CD4-positive, alpha-beta memory T cell (primary cell): ENCODE measurements around the gene DCLK2. TPM values are rescaled to one million over a fixed set of nuclear protein-coding genes. Genes with fewer than 3 reads are reported as not detected.
A peak's percentile ranks its signal among the peaks of the same experiment; 100 is the strongest.

Source experiments
- CTCF ChIA-PET: fragments of 350-600 bp; sonication (Branson Sonifier 250); formaldehyde crosslinking; loops from one replicate; lab custom pipeline; 2021; ENCODE audit warnings: inconsistent platforms; ENCODE audit not compliant: partially characterized antibody; lab: Charles Lee
- POLR2A ChIA-PET: fragments of 350-600 bp; sonication (Branson Sonifier 250); formaldehyde crosslinking; loops from one replicate; lab custom pipeline; 2021; ENCODE audit not compliant: partially characterized antibody; lab: Charles Lee
- DNase-seq, 5 donors: peaks; one replicate each; pipeline versions ENCODE4 v3.0.0 to v3.0.0-alpha.2; 2020 to 2022; ENCODE audit warnings: mixed read lengths in 1 of 5
- H3K27ac ChIP-seq: one replicate; pipeline ENCODE4 v1.7.0; 2013; ENCODE audit warnings: low read depth, low read length
- H3K27me3 ChIP-seq: 2 replicates; pipeline ENCODE4 v1.7.0; 2013; ENCODE audit warnings: mild to moderate bottlenecking, low read length, moderate library complexity; ENCODE audit not compliant: insufficient read depth
- H3K36me3 ChIP-seq: 2 replicates; pipeline ENCODE4 v1.7.0; 2013; ENCODE audit warnings: mild to moderate bottlenecking, low read length, moderate library complexity; ENCODE audit not compliant: insufficient read depth
- H3K4me1 ChIP-seq: 2 replicates; pipeline ENCODE4 v1.7.0; 2013; ENCODE audit warnings: mild to moderate bottlenecking, low read length, moderate library complexity; ENCODE audit not compliant: insufficient read depth
- H3K4me3 ChIP-seq, 2 donors: one replicate each; pipeline ENCODE4 v1.7.0; 2013; ENCODE audit warnings: low read length in 2 of 2, mild to moderate bottlenecking in 1 of 2
- H3K9me3 ChIP-seq, 2 donors: one replicate each; pipeline ENCODE4 v1.7.0; 2013; ENCODE audit warnings: low read length in 2 of 2, control low read depth in 1 of 2; ENCODE audit not compliant: control insufficient read depth in 1 of 2
- H3K27ac Mint-ChIP-seq, 7 donors: one replicate each; pipeline ENCODE4 v1.8.0; 2020 to 2021; ENCODE audit warnings: mixed read lengths in 7 of 7, mild to moderate bottlenecking in 6 of 7, inconsistent platforms in 3 of 7, moderate library complexity in 3 of 7
- H3K27me3 Mint-ChIP-seq, 2 donors: one replicate each; pipeline ENCODE4 v1.8.0; 2020 to 2021; ENCODE audit warnings: mixed read lengths in 2 of 2
- H3K36me3 Mint-ChIP-seq, 2 donors: one replicate each; pipeline ENCODE4 v1.8.0; 2020 to 2021; ENCODE audit warnings: mixed read lengths in 2 of 2, inconsistent platforms in 1 of 2, mild to moderate bottlenecking in 1 of 2
- H3K4me1 Mint-ChIP-seq, 4 donors: one replicate each; pipeline ENCODE4 v1.8.0; 2020 to 2021; ENCODE audit warnings: mixed read lengths in 4 of 4, mild to moderate bottlenecking in 1 of 4
- H3K4me3 Mint-ChIP-seq, 8 donors: one replicate each; pipeline ENCODE4 v1.8.0; 2020 to 2021; ENCODE audit warnings: mixed read lengths in 8 of 8, mild to moderate bottlenecking in 7 of 8, moderate library complexity in 6 of 8, inconsistent platforms in 3 of 8
- H3K9me3 Mint-ChIP-seq, 8 donors: one replicate each; pipeline ENCODE4 v1.8.0; 2020 to 2021; ENCODE audit warnings: mixed read lengths in 8 of 8, mild to moderate bottlenecking in 5 of 8, inconsistent platforms in 3 of 8, moderate library complexity in 1 of 8
- intact Hi-C: fragments of 100-400 bp; cut with micrococcal nuclease; formaldehyde crosslinking; loops from one replicate; pipeline ENCODE4 v1.15.1; 2023
- polyA plus RNA-seq, 2 donors: library from polyadenylated mRNA; unstranded; fragments of 300-500 nt; fragmentation: Illumina TruSeq; gene quantifications; one replicate each; pipeline ENCODE4 v1.2.3, GENCODE V29; 2021
- total RNA-seq, 2 experiments: library from RNA; stranded (reverse); gene quantifications; one replicate each; pipeline ENCODE4 v1.2.3, GENCODE V29; 2021

Gene DCLK2
- total and polyA plus RNA-seq, 4 experiments from 2014 or later, result not detected

DNA sequence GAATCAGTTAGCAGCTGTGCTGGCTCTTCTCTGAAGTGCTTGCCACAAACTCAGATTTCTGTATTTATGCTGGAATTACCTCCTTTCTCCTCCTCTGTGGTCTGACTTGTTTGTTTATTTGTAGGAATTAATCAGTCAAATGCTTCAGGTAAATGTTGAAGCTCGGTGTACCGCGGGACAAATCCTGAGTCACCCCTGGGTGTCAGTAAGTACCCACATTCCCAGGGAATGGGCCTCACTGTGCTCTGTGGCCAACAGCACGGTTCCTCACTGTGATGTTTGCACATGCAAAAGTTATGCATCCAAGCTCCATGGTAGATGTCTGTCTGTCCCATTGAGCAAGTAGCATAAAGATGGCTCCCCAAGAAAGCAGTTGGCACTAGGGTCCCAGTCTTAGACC, 169.9 kb downstream of the DCLK2 start:
- H3K4me1 Mint-ChIP-seq, result no peaks in the 10 kb centered on the region
- Histone ChIP-seq H3K36me3 (no peaks in the 10 kb centered on the region), H3K27me3 (no peaks in the 10 kb centered on the region), H3K4me3 (no peak overlapping the region), H3K9me3 (no peaks in the 10 kb centered on the region), H3K4me1 (no peaks in the 10 kb centered on the region), H3K27ac (no peak overlapping the region)
- POLR2A ChIA-PET, result no interaction called here
- intact Hi-C loops, result no loop called here
- H3K4me3 Mint-ChIP-seq, result no peak overlapping the region
- H3K36me3 Mint-ChIP-seq, result no peaks in the 10 kb centered on the region
- H3K27me3 Mint-ChIP-seq, result peaks cover 2 to 4% of the 10 kb centered on the region in 2 donors
- CTCF ChIA-PET, result no interaction called here
- no peak overlapping the region for H3K27ac Mint-ChIP-seq
- no peak for DNase-seq
- no peaks in the 10 kb centered on the region for H3K9me3 Mint-ChIP-seq

DNA sequence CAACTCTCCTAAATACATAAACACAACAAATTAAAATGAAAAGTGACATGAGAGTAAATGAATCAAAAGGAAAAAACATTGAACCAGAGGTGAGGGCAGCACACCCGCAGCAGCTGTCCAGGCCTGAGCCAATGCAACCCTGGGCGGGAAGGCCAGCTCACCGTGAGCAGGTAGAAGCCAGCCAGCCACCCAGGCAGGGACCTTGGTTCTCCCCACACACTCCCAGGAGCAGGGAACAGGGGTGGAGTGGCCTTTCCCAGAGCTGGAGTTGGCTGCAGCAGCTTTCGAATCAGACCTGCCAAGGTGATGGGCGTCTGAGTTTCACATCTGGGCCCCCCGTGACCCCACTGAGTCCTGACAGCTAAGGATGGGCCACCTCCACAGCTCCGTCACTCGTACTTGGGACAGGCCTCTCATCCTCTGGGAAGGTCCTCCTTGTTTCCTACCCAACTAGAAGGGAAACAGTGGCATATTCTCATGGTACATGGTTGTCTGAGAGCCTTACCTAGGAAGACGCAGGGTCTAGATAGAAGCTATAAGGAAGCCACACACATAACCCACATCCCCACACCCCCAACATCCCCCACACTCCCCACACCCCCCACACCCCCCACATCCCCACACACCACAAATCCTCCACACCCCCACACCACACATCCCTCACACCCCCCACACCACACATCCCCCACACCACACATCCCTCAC, 172.2 kb downstream of the DCLK2 start:
- Mint-ChIP-seq H3K9me3 (peaks cover 0 to 2% (median 0%) of the 10 kb centered on the region in 8 donors), H3K36me3 (no peaks in the 10 kb centered on the region), H3K27ac (no peak overlapping the region), H3K4me3 (no peak overlapping the region), H3K27me3 (peaks cover 0 to 4% of the 10 kb centered on the region in 2 donors), H3K4me1 (no peaks in the 10 kb centered on the region)
- CTCF ChIA-PET, result interaction anchor here (0.8 kb wide), 1 partner anchor 42 kb away, joined by 3 read pairs; no protein-coding TSS in a partner anchor
- Histone ChIP-seq H3K27me3 (no peaks in the 10 kb centered on the region), H3K9me3 (no peaks in the 10 kb centered on the region), H3K27ac (no peak overlapping the region), H3K36me3 (no peaks in the 10 kb centered on the region), H3K4me1 (no peaks in the 10 kb centered on the region), H3K4me3 (no peak overlapping the region)
- POLR2A ChIA-PET, result no interaction called here
- DNase-seq, result no peak
- intact Hi-C loops, result no loop called here

DNA sequence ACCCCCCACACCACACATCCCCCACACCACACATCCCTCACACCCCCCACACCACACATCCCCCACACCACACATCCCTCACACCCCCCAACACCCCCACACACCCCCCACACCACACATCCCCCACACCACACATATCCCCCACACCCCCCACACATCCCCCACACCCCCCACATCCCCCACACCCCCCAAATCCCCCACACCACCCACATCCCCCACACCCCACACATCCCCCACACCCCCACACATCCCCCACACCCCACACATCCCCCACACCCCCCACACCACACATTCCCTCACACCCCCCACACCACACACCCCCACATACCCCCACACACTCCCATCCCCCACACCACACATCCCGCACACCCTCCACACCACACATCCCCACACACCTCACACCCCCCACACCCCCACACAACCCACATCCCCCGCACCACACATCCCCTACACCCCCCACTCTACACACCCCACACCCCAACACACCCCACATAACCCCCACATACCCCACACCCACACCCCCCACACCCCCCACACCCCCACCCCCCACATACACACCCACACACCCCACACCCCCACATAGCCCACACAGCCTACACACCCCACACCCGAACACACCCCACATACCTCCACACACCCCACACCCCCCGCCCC, 172.9 kb downstream of the DCLK2 start:
- no peak overlapping the region for H3K27ac Mint-ChIP-seq
- ChIA-PET CTCF (no interaction called here), POLR2A (no interaction called here)
- H3K4me3 Mint-ChIP-seq, result no peak overlapping the region
- Histone ChIP-seq H3K4me3 (no peak overlapping the region), H3K9me3 (no peaks in the 10 kb centered on the region), H3K4me1 (no peaks in the 10 kb centered on the region), H3K27me3 (no peaks in the 10 kb centered on the region), H3K36me3 (no peaks in the 10 kb centered on the region), H3K27ac (no peak overlapping the region)
- intact Hi-C loops, result no loop called here
- H3K9me3 Mint-ChIP-seq, result peaks cover 0 to 2% (median 0%) of the 10 kb centered on the region in 8 donors
- H3K36me3 Mint-ChIP-seq, result no peaks in the 10 kb centered on the region
- no peaks in the 10 kb centered on the region for H3K4me1 Mint-ChIP-seq
- H3K27me3 Mint-ChIP-seq, result peaks cover 0 to 4% of the 10 kb centered on the region in 2 donors
- no peak for DNase-seq

DNA sequence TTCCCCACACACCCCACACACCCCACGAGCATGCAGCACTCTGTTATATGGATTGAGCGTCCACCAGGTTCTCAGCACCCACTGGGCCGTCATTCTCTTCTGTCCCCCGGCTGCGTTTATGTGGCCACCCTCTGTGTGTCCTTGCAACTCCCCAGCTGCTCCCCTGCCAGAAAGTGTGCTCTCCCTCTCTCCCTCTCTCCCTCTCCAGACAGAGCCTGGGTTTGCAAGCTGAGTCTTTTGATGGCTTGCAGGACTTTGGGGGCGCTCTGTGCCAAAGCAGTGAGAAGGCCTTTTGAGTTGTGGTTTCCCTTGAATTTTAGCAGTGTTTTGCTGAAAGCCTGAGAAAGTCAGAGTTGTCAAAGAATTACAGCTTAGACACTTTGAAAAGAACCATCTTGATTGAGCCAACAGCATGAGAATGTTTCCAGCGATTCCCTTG, 173.5 kb downstream of the DCLK2 start:
- Histone ChIP-seq H3K36me3 (no peaks in the 10 kb centered on the region), H3K27me3 (no peaks in the 10 kb centered on the region), H3K27ac (no peak overlapping the region), H3K4me3 (no peak overlapping the region), H3K4me1 (no peaks in the 10 kb centered on the region), H3K9me3 (no peaks in the 10 kb centered on the region)
- H3K4me1 Mint-ChIP-seq, result no peaks in the 10 kb centered on the region
- ChIA-PET CTCF (interaction anchor here (1.4 kb wide), 1 partner anchor 9 kb away, joined by 7 read pairs; no protein-coding TSS in a partner anchor), POLR2A (no interaction called here)
- DNase-seq, result no peak
- intact Hi-C loops, result no loop called here
- H3K4me3 Mint-ChIP-seq, result no peak overlapping the region
- H3K9me3 Mint-ChIP-seq, result peaks cover 0 to 2% (median 0%) of the 10 kb centered on the region in 8 donors
- H3K36me3 Mint-ChIP-seq, result no peaks in the 10 kb centered on the region
- peaks cover 0 to 2% of the 10 kb centered on the region in 2 donors for H3K27me3 Mint-ChIP-seq
- H3K27ac Mint-ChIP-seq, result peak overlapping the region in 5 of 7 donors; percentile 23 to 47 (median 30)

DNA sequence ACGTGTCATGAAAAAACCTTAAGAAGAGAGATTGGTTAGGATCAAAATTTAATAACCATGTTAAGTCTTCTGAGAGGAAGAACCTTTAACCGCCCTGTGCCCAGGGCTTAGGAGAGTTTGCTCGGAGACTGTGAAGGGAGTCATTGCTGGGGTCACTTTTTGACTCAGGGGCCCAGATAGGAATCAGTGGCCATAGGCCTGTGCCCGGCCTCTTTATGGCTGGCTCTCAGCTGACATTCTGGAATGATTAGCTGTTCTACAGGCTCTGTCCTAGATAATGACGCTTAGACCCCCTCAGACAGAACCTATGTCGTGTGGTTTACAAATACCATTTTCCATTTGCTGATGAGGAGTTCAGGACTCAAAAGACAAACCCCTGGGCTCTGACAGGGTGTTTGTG, 174.1 kb downstream of the DCLK2 start:
- H3K27ac Mint-ChIP-seq, result peak overlapping the region in 1 of 7 donors; percentile 40

DNA sequence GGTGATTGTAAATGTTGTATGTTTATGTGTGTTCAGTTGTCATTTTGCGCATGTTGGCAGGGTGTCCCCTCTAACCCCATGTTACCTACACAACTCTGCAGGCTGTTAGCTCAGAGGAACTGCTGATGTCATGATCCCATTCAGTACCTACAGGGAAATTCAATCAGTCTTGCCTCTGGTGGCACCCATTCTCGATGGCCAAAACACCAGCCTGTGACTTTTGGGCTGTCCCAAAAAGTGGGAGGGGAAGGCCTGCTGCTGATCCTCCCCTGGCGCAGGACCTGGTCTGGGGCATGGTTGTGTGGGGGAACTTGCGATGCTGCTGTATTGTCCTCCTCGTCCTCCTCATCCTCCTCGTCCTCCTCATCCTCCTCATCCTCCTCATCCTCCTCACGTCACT, 174.5 kb downstream of the DCLK2 start:
- peak overlapping the region in 3 of 7 donors; percentile 25 to 68 (median 37) for H3K27ac Mint-ChIP-seq
- Histone ChIP-seq H3K9me3 (no peaks in the 10 kb centered on the region), H3K4me3 (no peak overlapping the region), H3K36me3 (no peaks in the 10 kb centered on the region), H3K27ac (no peak overlapping the region), H3K27me3 (no peaks in the 10 kb centered on the region), H3K4me1 (no peaks in the 10 kb centered on the region)
- ChIA-PET CTCF (interaction anchor here (1.4 kb wide), 1 partner anchor 10 kb away, joined by 7 read pairs; no protein-coding TSS in a partner anchor), POLR2A (no interaction called here)
- intact Hi-C loops, result no loop called here
- H3K4me1 Mint-ChIP-seq, result no peaks in the 10 kb centered on the region
- no peaks in the 10 kb centered on the region for H3K36me3 Mint-ChIP-seq
- no peak overlapping the region for H3K4me3 Mint-ChIP-seq
- peaks cover 0 to 2% (median 0%) of the 10 kb centered on the region in 8 donors for H3K9me3 Mint-ChIP-seq
- H3K27me3 Mint-ChIP-seq, result peaks cover 0 to 2% of the 10 kb centered on the region in 2 donors
- DNase-seq, result no peak

More for the DNA sequence above, 174.1 kb downstream of the DCLK2 start:
- Histone ChIP-seq H3K4me3 (no peak overlapping the region), H3K36me3 (no peaks in the 10 kb centered on the region), H3K27ac (no peak overlapping the region), H3K27me3 (no peaks in the 10 kb centered on the region), H3K4me1 (no peaks in the 10 kb centered on the region), H3K9me3 (no peaks in the 10 kb centered on the region)
- no peak overlapping the region for H3K4me3 Mint-ChIP-seq
- ChIA-PET POLR2A (no interaction called here), CTCF (interaction anchor here (1.4 kb wide), 1 partner anchor 9 kb away, joined by 7 read pairs; no protein-coding TSS in a partner anchor)
- intact Hi-C loops, result no loop called here
- H3K9me3 Mint-ChIP-seq, result peaks cover 0 to 2% (median 0%) of the 10 kb centered on the region in 8 donors
- H3K36me3 Mint-ChIP-seq, result no peaks in the 10 kb centered on the region
- peaks cover 0 to 2% of the 10 kb centered on the region in 2 donors for H3K27me3 Mint-ChIP-seq
- DNase-seq, result no peak
- H3K4me1 Mint-ChIP-seq, result no peaks in the 10 kb centered on the region

DNA sequence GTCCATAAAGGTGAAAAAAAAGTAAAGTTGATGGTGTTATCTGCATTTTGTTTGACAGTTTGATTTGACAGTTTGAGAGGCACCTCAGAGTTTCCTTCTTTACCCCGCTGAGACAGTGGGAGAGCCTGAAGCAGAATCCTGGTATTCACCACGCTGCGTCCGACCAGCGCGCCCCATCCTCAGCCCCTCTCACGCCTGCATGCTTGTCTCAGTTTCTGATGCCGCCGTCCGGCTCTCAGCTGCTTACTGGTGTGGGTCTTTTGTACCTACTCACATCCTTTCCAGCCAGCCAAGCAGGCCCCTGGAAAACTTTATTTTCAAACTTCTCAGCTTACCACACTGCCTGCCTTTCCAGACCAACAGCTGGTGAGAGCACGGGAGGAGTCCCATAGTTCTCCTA, 175.2 kb downstream of the DCLK2 start:
- peaks cover 0 to 2% of the 10 kb centered on the region in 2 donors for H3K27me3 Mint-ChIP-seq
- Histone ChIP-seq H3K36me3 (no peaks in the 10 kb centered on the region), H3K9me3 (no peaks in the 10 kb centered on the region), H3K4me1 (no peaks in the 10 kb centered on the region), H3K27ac (no peak overlapping the region), H3K4me3 (no peak overlapping the region), H3K27me3 (no peaks in the 10 kb centered on the region)
- peak overlapping the region in 1 of 7 donors; percentile 61 for H3K27ac Mint-ChIP-seq
- H3K4me3 Mint-ChIP-seq, result no peak overlapping the region
- POLR2A ChIA-PET, result no interaction called here
- no peaks in the 10 kb centered on the region for H3K36me3 Mint-ChIP-seq
- intact Hi-C loops, result no loop called here
- no peak for DNase-seq
- CTCF ChIA-PET, result no interaction called here
- no peaks in the 10 kb centered on the region for H3K4me1 Mint-ChIP-seq
- H3K9me3 Mint-ChIP-seq, result peaks cover 0 to 2% (median 0%) of the 10 kb centered on the region in 8 donors
